Erythroblast (primary cell): ENCODE results near the gene CACNG5.

Experiments
- DNase-seq, 2 experiments: peaks; one replicate each; lab custom pipeline; 2025; lab: John Stamatoyannopoulos, UW
- GATA1 ChIP-seq: IDR thresholded peaks from 2 replicates; pipeline ENCODE4 v1.6.1; 2011; ENCODE audit warnings: low read depth, mild to moderate bottlenecking, control low read depth, low read length, moderate library complexity
- POLR2A ChIP-seq: IDR thresholded peaks from 2 replicates; pipeline ENCODE4 v1.6.1; 2011; ENCODE audit warnings: mild to moderate bottlenecking, low read length

The CACNG5 gene

DNA sequence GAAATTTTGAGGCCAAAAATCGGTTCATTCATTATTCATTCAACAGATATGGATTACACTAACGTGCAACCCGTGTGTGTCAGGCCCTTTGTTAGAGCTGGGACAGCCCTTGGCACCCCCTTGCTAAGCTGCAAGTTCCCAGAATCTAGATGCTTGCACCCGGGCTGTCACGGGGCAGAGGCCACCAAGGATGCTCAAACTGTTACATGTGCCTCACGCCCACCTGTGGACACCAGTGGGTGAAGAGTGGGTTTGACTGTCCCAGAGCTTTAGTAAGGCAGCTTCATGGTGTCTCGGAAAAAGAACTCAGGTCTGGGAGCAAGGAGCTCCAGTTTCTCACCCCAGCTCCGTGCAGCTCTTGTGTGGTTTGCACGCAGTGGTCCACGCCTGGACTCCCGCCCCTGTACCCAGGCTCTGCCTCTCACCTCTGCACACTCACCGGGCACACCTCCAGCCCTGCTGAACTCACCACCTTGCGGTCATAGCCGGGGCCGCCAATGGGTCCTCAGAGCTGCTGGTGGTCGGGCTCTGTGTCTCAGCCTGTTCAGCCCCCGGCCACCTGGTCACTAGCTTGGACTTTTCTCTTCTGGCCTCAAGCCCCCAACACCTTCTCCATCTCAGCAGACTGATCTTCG, 75.9 kb downstream of the CACNG5 start:
- no peak for TF ChIP-seq POLR2A
- TF ChIP-seq GATA1, result no peak
- no peak for DNase-seq

DNA sequence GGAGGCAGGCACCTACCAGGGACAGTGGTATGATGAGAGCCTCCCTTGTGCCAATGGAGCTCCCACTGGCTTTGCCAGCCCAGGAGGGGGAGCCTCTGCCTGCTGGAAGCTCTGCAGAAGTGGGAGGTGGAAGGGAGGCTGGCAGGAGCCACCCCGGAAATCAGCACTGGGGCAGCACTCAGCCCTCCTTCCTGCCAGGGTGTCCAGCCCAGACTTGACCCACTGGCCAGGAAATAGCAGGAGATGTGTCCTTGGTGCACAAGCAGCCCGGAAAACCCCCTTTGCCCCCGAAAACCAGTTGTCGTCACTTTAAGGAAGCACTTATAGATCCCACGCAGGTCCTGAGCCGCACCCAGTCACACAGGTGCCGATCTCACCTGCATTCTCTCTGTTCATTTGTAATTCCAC, 80.3 kb downstream of the CACNG5 start:
- TF ChIP-seq GATA1 (no peak), POLR2A (no peak)
- DNase-seq, result no peak

DNA sequence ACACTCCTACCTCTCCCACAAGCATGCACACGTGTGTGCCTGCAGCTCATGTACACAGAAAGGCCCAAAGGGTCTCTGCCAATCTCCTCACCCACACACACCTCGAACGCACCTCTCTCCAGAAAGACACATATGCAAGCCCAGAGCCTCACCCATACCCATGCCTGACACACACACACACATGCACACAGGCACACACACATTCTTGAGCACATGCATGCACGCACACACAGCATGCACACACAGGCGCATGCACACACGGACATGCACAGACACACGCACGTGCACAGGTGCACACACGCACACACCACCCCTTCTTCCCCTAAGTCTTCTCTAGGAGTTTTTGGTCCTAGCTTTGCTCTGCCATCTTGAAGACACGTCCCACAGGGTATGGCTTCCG, 80.9 kb downstream of the CACNG5 start:
- no peak for TF ChIP-seq POLR2A
- TF ChIP-seq GATA1, result no peak
- DNase-seq, result no peak

DNA sequence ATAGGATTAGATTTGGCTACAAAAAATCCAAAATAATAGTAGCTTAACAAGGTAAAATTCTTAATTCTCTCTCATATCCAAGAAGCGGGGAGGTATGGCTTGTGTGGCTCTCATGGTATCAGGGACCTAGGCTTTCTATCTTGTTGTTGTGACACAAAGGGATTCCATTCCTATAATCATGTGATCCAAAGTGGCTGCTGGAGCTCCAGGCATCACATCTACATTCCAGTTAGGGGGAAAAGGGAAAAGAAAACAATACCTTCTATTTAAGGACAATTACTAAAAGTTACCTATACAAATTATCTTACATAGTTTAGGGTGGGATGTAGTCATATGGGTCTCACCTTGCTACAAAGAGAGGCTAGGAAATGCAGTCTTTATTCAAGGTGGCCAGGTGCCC, 82.0 kb downstream of the CACNG5 start:
- DNase-seq, result no peak
- TF ChIP-seq POLR2A (no peak), GATA1 (no peak)

DNA sequence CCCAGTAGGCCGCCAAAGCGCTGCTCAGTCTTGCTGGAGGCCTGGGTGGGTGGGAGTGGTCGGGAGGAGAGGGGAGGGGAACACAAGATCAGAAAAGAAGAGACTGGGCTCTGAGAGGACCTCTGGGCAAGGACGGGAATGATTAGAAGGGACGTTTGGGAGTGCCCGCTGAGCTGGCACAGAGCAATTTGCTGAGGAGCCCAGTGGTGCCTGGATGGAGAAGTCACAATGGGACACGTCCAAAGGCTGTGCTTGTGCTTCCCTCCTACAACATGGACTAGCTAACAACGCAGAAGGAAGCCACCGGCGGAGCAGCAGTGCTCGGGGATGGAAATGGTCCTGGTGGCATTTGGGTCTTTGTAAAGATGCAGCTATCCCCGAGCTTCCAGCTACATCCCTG, 84.0 kb downstream of the CACNG5 start:
- no peak for DNase-seq
- no peak for TF ChIP-seq GATA1
- TF ChIP-seq POLR2A, result no peak

DNA sequence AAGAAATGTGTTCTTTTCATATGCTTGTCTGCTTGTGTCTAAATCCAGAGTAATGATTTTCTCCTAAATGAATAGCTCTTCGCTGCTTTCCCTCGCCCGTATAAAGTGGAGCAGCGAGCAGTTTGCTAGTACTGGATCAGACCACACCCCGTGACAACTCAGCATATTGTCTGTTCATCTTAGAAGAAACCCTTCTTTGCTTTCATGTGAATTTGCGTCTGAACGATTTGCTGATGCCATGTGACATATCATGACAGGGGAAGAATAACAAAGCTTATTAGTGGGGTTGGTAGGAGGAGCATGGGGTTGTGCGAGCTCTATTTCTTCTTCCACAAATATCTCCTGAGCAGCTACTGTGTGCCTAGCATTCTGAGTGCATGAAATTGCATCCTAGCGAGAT, 85.5 kb downstream of the CACNG5 start:
- DNase-seq, result no peak
- no peak for TF ChIP-seq POLR2A
- TF ChIP-seq GATA1, result no peak

DNA sequence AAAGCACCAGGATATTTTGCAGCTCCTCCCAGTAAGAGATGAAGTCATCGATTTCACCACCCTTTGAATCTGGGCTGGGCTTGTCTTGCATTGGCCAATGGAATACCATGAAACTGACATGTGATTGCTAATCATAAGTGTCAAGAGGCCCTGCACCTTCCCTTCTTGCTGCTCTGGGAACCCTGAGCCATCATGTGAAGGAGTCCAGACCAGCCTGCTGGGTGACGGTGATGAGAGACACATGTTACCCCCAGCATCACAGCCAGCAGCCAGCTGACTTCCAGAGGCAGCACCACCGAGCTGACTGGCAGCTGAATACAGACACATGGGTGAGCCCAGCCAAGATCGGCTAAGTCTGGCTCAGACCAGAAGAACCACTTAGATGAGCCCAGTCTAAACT, 86.0 kb downstream of the CACNG5 start:
- DNase-seq, result peak in 1 of 2 experiments; percentile 18
- TF ChIP-seq POLR2A (no peak), GATA1 (no peak)

DNA sequence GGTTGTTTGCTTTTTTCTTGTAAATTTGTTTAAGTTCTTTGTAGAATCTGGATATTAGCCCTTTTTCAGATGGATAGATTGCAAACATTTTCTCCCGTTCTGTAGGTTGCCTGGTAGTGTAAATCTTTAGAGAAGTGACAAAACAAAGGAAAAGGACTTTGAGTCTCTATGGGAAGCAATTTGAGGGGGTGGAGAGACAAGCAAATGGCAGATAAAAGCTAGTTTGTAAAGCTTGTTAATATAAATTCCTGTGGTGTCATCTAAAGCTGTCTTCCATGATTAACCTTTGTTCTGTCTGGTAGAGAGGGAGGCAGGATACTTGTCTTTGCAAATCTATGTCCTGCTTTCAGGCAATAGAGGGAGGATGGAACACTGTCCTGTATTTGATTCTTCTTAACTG, 89.0 kb downstream of the CACNG5 start:
- no peak for DNase-seq
- TF ChIP-seq POLR2A (no peak), GATA1 (no peak)

DNA sequence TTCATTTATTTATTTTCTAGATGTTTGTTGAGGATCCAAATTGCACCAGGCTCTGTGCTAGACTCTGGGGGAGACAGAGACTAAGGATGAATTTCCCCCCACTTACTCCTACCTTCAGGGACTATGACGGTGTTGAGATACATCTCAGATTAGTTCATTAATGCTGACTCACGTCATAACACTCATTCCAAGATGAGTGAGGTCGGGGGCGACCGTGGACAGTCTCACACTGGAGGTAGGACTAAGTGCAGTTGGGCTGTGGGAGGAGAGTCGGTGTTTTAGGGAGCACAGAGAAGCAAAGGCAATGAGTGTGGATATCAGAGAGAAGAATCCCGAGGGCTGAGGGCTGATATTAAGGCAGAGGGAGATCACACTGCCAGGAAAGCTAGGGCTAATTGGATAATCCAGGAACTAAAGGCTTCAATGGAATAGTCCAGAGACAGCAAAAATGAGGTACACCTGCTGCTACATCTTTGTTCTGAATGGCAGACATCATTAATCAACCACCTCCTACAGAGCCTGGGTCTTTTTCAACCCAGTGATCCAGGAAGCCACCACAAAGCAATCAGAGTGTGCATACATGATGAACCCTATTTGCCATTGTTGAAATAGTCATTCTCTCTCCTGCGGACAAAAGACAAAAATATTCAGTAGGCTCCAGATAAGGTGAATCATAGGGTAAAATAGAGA, 91.0 kb downstream of the CACNG5 start:
- DNase-seq, result no peak
- TF ChIP-seq POLR2A (no peak), GATA1 (no peak)

DNA sequence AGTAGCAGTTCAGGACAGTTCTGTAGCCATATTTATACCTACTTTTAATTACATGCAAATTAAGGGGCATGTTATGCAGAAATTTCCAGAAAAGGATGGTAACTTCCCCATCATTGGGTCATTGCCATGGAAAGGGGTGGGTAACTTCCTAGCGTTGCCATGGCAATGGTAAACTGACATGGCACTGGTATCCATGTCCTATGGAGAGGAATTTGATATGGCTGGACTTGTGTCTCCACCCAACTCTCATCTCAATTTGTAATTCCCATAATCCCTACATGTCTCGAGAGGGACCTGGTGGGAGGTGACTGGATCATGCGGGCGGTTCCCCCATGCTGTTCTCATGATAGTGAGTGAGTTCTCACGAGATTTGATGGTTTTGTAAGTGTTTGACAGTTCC, 94.0 kb downstream of the CACNG5 start:
- no peak for DNase-seq
- TF ChIP-seq GATA1, result no peak

DNA sequence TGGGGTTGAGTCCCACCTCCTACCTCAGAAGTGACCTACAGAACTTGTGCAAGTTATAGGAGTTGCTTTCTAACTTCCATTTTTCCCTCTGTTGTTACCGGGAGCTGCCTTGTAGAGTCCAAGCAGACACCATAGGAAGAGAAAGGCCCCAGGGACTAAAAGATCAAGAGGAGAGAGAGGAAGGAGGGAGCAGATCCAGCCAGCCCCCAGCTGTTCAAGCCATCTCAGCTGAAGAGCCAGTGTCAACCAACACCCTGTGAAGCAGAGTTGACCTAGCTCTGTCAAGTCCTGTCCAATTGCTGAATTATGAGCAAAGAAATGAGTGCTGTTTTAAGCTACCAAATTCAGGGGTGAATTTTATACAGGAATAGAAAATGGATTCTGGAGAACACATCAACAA, 94.7 kb downstream of the CACNG5 start:
- no peak for TF ChIP-seq POLR2A
- TF ChIP-seq GATA1, result no peak

DNA sequence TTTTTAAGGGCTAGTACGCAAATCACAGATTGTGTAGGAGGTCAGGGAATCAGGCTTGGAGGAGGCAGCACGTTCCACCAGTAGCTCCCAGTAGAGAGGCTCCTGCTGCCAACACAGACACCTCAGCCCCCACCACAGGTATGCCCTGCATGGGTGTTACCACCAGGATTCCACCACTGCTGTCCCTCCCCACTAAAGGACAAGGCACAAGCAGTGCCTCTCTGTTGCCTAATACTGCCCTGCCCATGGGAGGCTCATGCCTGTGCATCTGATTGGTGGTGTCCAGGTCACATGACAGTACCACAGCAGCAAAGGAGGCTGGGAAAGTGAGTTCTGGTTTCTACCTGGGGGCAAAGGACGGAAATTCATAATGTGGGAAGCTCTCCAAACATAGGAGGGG, 96.0 kb downstream of the CACNG5 start:
- TF ChIP-seq GATA1 (no peak), POLR2A (no peak)
- peak; percentile 5 to 10 for DNase-seq

More for the DNA sequence above, 94.7 kb downstream of the CACNG5 start:
- no peak for DNase-seq

DNA sequence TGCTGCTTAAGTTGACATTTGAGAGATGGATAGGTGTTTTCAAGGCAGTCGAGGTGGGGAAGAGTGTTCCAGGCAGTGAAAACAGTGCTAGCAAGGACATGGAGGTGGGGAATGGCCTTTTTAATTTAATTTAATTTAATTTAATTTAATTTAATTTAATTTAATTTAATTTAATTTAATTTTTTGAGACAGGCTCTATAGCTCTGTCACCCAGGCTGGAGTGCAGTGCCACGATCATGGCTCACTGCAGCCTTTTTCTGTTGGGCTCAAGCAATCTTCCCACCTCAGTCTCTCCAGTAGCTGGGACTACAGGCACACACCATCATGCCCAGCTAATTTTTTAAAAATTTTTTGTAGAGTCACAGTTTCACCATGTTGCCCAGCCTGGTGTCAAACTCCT, 97.4 kb downstream of the CACNG5 start:
- no peak for DNase-seq
- no peak for TF ChIP-seq POLR2A
- TF ChIP-seq GATA1, result no peak

DNA sequence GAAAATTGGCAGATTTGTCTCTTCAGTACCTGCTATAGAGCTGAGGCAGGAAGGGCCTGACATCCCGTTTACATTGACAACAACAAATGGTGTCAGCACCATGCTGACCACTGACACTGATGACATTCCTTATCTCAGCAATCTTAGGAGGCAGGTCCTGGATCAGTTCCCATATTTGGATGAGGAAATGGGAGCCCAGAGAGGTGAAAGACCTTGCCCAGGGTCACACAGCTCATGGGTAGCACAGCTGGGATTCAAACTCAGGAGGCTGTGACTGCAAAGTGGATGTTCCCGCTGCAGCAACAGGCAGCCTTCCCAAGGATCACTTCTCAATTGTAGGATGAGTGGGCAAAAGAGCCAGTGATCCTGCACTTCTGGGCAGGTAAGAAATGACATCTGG, 99.1 kb downstream of the CACNG5 start:
- TF ChIP-seq POLR2A (no peak), GATA1 (no peak)
- no peak for DNase-seq
